Measurements from ENCODE around the gene OBP2B. TPM values are rescaled to one million over a fixed set of nuclear protein-coding genes. Genes with fewer than 3 reads are reported as not detected.

The OBP2B gene
- total RNA-seq, 1 donor from 2014 or later: not detected

- no peak for TF ChIP-seq CTCF (IDR thresholded peaks at IDR 0.05; ENCODE audit: unreplicated experiment)
- H3K36me3 Mint-ChIP-seq (ENCODE audit: low read depth, unreplicated experiment): no peaks in the 10 kb centered on the region
- peaks cover 3% of the 10 kb centered on the region for H3K27me3 Mint-ChIP-seq (ENCODE audit: unreplicated experiment)
- H3K4me3 Mint-ChIP-seq (ENCODE audit: unreplicated experiment): no peak overlapping the region
- H3K4me1 Mint-ChIP-seq (ENCODE audit: unreplicated experiment): no peaks in the 10 kb centered on the region
- no peak for DNase-seq (ENCODE audit: low spot score)
- H3K9me3 Mint-ChIP-seq (ENCODE audit: unreplicated experiment): no peaks in the 10 kb centered on the region
- no peak overlapping the region for H3K27ac Mint-ChIP-seq (ENCODE audit: unreplicated experiment)
Measured at GRCh38 chr9:133204335-133204992, 4.6 kb downstream of the OBP2B start.

GRCh38 chr9:133203506-133204075 lies 5.5 kb downstream of the OBP2B start:
- H3K27ac Mint-ChIP-seq (ENCODE audit: unreplicated experiment): no peak overlapping the region
- no peak overlapping the region for H3K4me3 Mint-ChIP-seq (ENCODE audit: unreplicated experiment)
- H3K36me3 Mint-ChIP-seq (ENCODE audit: low read depth, unreplicated experiment): no peaks in the 10 kb centered on the region
- no peaks in the 10 kb centered on the region for H3K4me1 Mint-ChIP-seq (ENCODE audit: unreplicated experiment)
- H3K9me3 Mint-ChIP-seq (ENCODE audit: unreplicated experiment): no peaks in the 10 kb centered on the region
- H3K27me3 Mint-ChIP-seq (ENCODE audit: unreplicated experiment): peaks cover 3% of the 10 kb centered on the region
- no peak for TF ChIP-seq CTCF (IDR thresholded peaks at IDR 0.05; ENCODE audit: unreplicated experiment)
- no peak for DNase-seq (ENCODE audit: low spot score)

- no peak for TF ChIP-seq CTCF (IDR thresholded peaks at IDR 0.05; ENCODE audit: unreplicated experiment)
- Mint-ChIP-seq H3K27ac (ENCODE audit: unreplicated experiment) (no peak overlapping the region), H3K36me3 (ENCODE audit: low read depth, unreplicated experiment) (no peaks in the 10 kb centered on the region), H3K4me1 (ENCODE audit: unreplicated experiment) (no peaks in the 10 kb centered on the region), H3K9me3 (ENCODE audit: unreplicated experiment) (no peaks in the 10 kb centered on the region), H3K4me3 (ENCODE audit: unreplicated experiment) (no peak overlapping the region), H3K27me3 (ENCODE audit: unreplicated experiment) (peaks cover 3% of the 10 kb centered on the region)
- no peak for DNase-seq (ENCODE audit: low spot score)
Measured at GRCh38 chr9:133202688-133203453, 6.2 kb downstream of the OBP2B start.

- Mint-ChIP-seq H3K9me3 (ENCODE audit: unreplicated experiment) (no peaks in the 10 kb centered on the region), H3K4me1 (ENCODE audit: unreplicated experiment) (no peaks in the 10 kb centered on the region), H3K27ac (ENCODE audit: unreplicated experiment) (no peak overlapping the region), H3K27me3 (ENCODE audit: unreplicated experiment) (peaks cover 3% of the 10 kb centered on the region), H3K36me3 (ENCODE audit: low read depth, unreplicated experiment) (no peaks in the 10 kb centered on the region), H3K4me3 (ENCODE audit: unreplicated experiment) (no peak overlapping the region)
- no peak for DNase-seq (ENCODE audit: low spot score)
- no peak for TF ChIP-seq CTCF (IDR thresholded peaks at IDR 0.05; ENCODE audit: unreplicated experiment)
Measured at GRCh38 chr9:133202145-133202513, 6.9 kb downstream of the OBP2B start.

Measured in endothelial cell (in vitro differentiated cells).